Transverse colon (tissue), 4 donors: ENCODE data around the gene PLXND1. TPM values are rescaled to one million over a fixed set of nuclear protein-coding genes. Genes with fewer than 3 reads are reported as not detected.

ENCODE experiments used
- DNase-seq: peaks from one replicate; pipeline ENCODE4 v3.0.0-alpha.2; 2019
- H3K27ac ChIP-seq, 4 donors: fragments of 200-600 bp; sonication (generic); 2 replicates each; pipeline ENCODE4 v1.5.1; 2016 to 2018; ENCODE audit warnings: inconsistent platforms in 4 of 4
- H3K27me3 ChIP-seq: fragments of 200-600 bp; sonication (generic); 2 replicates; pipeline ENCODE4 v1.5.1; 2017; ENCODE audit warnings: inconsistent platforms
- H3K36me3 ChIP-seq, 4 donors: fragments of 200-600 bp; sonication (generic); 2 replicates each; pipeline ENCODE4 v1.5.1; 2017 to 2019; ENCODE audit warnings: inconsistent platforms in 4 of 4
- H3K4me1 ChIP-seq, 4 donors: fragments of 200-600 bp; sonication (generic); 2 replicates each; pipeline ENCODE4 v1.5.1; 2017 to 2020; ENCODE audit warnings: inconsistent platforms in 4 of 4
- H3K4me3 ChIP-seq, 4 donors: fragments of 200-600 bp; sonication (generic); 1 replicate in 1 of 4; 2 replicates in 3 of 4; pipeline versions ENCODE4 v1.5.1 to v1.6.1; 2017 to 2019; ENCODE audit warnings: inconsistent platforms in 4 of 4
- H3K9me3 ChIP-seq, 2 donors: fragments of 200-600 bp; sonication (generic); 2 replicates each; pipeline ENCODE4 v1.5.1; 2017 to 2019; ENCODE audit warnings: inconsistent platforms in 2 of 2
- EP300 ChIP-seq: sonication (generic); formaldehyde crosslinking; IDR thresholded peaks from one replicate; pipeline ENCODE4 v1.6.1; 2017; ENCODE audit warnings: antibody characterized with exemption, low read depth
- POLR2A ChIP-seq: fragments of 450-650 bp; IDR thresholded peaks from one replicate; pipeline ENCODE4 v1.6.1; 2016; ENCODE audit warnings: antibody characterized with exemption, mild to moderate bottlenecking, moderate library complexity
- POLR2AphosphoS5 ChIP-seq, 3 donors: sonication (generic); formaldehyde crosslinking; IDR thresholded peaks; one replicate each; pipeline ENCODE4 v1.6.1; 2016; ENCODE audit warnings: antibody characterized with exemption in 3 of 3
- WGBS, 2 donors: methylation state at CpG; one replicate each; pipeline ENCODE4 v1.1.5; 2018; ENCODE audit warnings: low coverage in 1 of 2; 5-methylcytosine and 5-hydroxymethylcytosine counted together
- in situ Hi-C, 4 donors: fragments of 200-750 bp; cut with MboI; loops; one replicate each; pipeline versions ENCODE4 v1.15.0 to v1.15.1; 2017; ENCODE audit warnings: low sequenced_read_pairs in 3 of 4, low pct_ligation_motif_present in 1 of 4, low pct_unique_long_range_greater_than_20kb in 1 of 4
- intact Hi-C: fragments of 100-400 bp; cut with DNase I; formaldehyde crosslinking; loops from one replicate; pipeline ENCODE4 v1.15.1; 2023; ENCODE audit warnings: low total_unique reads
- total RNA-seq, 4 donors: library from RNA; depleted of rRNA; stranded (reverse); fragments of >200 nt; gene quantifications; one replicate each; pipeline ENCODE4 v1.1.0, GENCODE V29; 2016
- TF ChIP-seq, protein P1 (sequence below), 5 experiments: fragments of 200-600 bp in 3 of 5; fragments of 450-650 bp in 2 of 5; sonication (generic) in 3 of 5; IDR thresholded peaks; 1 replicate in 2 of 5; 2 replicates in 3 of 5; pipeline ENCODE4 v1.5.1; 2016 to 2017; ENCODE audit warnings: antibody characterized with exemption in 5 of 5, inconsistent platforms in 3 of 5, mild to moderate bottlenecking in 2 of 5, moderate library complexity in 1 of 5

Gene PLXND1
- total RNA-seq, 4 donors from 2014 or later = 26.4 to 71.8 (median 35.8) TPM

DNA sequence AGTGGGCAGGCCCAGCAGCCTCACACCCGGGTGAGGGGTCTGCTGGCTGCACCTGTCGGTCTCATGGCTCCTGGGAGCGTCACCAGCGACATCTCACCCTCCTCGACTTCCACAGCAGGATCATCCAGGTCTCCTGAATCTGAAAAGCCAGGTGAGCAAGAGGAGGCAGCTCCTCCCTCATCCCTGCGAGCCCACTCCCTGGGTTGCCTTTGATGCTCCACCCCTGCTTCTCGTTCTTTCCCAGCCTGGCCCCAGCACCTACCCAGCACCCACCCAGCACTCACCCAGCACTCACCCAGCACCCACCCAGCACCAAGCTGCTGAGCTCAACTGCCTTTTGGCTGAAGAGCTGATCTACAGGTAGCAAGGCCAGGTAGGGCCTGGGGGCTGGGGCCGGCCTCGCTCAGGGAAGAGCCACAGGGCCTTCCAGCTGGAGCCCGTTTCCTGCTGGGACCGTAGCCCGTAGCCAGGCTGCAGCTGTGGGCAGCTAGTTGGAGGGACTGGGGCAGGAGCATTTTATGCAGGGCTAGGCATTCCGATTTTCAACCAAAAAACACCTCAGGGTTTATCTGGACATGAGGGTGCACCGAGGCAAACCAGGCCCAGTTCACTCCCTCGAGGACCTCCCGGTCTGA lies 63.2 kb downstream of the PLXND1 start, which contains the start of gene H1-8:
H1-8 (plus strand) TSS at position 20 of the 635 bp plus-strand sequence; CDS start at position 64, 44 bp downstream.
- 82% methylated on average over 16 of the region's 16 CpGs; no CpG with 5 or more reads in 1 of the 2 donors for WGBS, 2 donors
- Histone ChIP-seq H3K27me3 (no peaks in the 10 kb centered on the region), H3K9me3 (no peaks in the 10 kb centered on the region), H3K36me3 (no peaks in the 10 kb centered on the region), H3K4me1 (no peaks in the 10 kb centered on the region), H3K4me3 (no peak within 1 kb of the TSS), H3K27ac (no peak within 1 kb of the TSS)
- intact Hi-C loops = no loop called here
- TF ChIP-seq POLR2A = no peak
- TF ChIP-seq POLR2AphosphoS5 (IDR thresholded peaks at IDR 0.05) = no peak
- TF ChIP-seq, protein P1, sequence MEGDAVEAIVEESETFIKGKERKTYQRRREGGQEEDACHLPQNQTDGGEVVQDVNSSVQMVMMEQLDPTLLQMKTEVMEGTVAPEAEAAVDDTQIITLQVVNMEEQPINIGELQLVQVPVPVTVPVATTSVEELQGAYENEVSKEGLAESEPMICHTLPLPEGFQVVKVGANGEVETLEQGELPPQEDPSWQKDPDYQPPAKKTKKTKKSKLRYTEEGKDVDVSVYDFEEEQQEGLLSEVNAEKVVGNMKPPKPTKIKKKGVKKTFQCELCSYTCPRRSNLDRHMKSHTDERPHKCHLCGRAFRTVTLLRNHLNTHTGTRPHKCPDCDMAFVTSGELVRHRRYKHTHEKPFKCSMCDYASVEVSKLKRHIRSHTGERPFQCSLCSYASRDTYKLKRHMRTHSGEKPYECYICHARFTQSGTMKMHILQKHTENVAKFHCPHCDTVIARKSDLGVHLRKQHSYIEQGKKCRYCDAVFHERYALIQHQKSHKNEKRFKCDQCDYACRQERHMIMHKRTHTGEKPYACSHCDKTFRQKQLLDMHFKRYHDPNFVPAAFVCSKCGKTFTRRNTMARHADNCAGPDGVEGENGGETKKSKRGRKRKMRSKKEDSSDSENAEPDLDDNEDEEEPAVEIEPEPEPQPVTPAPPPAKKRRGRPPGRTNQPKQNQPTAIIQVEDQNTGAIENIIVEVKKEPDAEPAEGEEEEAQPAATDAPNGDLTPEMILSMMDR (IDR thresholded peaks at IDR 0.05) = no peak
- TF ChIP-seq EP300 = no peak
- in situ Hi-C loops = no loop called here
- no peak for DNase-seq

DNA sequence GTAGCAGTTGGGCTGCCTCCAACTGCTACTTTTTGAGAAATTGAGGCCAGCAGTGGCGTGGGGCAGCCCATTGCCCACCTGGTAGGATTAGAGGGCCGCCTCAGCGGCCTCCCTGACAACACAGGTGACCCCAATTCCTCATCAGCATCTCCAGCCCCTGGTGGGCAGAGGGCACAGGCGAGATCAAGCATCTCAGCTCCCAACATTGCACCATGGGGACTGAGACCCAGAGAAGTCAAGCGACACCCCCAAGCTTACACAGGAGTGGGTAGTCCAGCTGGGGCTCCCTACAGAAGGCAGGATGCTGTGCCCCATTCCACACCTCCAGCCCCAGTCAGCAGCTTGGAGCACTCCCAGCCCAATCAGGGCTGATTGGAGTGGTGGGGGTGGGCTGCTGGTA lies 63.7 kb downstream of the PLXND1 start:
- intact Hi-C loops = no loop called here
- in situ Hi-C loops = no loop called here

DNA sequence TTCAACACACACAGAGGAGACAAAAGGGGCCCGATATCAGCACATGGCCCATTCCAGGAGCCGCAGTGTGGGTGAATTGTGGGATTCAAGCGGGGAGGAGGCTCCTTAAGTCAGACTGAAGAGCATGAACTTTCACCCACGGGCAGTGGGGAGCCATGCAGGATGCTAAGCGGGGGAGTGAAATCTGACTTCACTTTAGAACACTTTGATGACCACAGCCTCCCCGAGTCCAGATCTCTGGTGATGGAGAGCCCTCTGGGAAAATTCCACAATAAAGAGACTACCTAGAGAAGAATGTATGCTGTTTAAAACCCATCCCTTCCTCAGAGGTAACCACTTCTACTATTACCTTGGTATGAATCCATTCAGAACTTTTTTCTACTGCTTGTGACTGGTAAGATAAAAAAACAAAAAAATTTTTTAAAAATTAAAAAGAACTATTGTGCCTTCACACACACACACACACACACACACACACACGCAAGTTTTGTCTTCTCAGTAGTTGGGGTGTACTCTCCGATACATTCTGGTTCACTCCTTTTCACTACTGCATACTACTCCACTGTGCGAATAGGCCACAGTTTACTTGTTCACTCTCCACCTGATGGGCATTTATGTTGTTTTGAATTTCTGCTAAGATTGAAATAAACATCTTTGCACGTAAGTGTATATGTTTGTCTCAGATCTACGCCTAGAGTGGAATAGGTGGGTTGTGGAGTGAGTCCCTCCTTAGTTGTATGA lies 65.5 kb downstream of the PLXND1 start:
- Histone ChIP-seq H3K9me3 (no peaks in the 10 kb centered on the region), H3K4me3 (no peak overlapping the region), H3K27me3 (no peaks in the 10 kb centered on the region), H3K27ac (no peak overlapping the region), H3K4me1 (no peaks in the 10 kb centered on the region), H3K36me3 (no peaks in the 10 kb centered on the region)
- TF ChIP-seq POLR2AphosphoS5 (IDR thresholded peaks at IDR 0.05) = no peak
- no peak for TF ChIP-seq POLR2A
- TF ChIP-seq, protein P1 (IDR thresholded peaks at IDR 0.05) = no peak
- TF ChIP-seq EP300 = no peak
- no peak for DNase-seq
- 95 to 100% methylated on average over 9 to 11 of the region's 11 CpGs for WGBS, 2 donors
- intact Hi-C loops (no loop called here), in situ Hi-C loops (no loop called here)

More for the DNA sequence above, 63.7 kb downstream of the PLXND1 start:
- Histone ChIP-seq H3K4me3 (no peak overlapping the region), H3K27me3 (no peaks in the 10 kb centered on the region), H3K27ac (no peak overlapping the region), H3K4me1 (no peaks in the 10 kb centered on the region), H3K36me3 (no peaks in the 10 kb centered on the region), H3K9me3 (no peaks in the 10 kb centered on the region)
- TF ChIP-seq, protein P1 (IDR thresholded peaks at IDR 0.05) = no peak
- TF ChIP-seq POLR2A (no peak), POLR2AphosphoS5 (IDR thresholded peaks at IDR 0.05) (no peak), EP300 (no peak)
- 64% methylated on average over 3 of the region's 5 CpGs; no CpG with 5 or more reads in 1 of the 2 donors for WGBS, 2 donors
- no peak for DNase-seq

DNA sequence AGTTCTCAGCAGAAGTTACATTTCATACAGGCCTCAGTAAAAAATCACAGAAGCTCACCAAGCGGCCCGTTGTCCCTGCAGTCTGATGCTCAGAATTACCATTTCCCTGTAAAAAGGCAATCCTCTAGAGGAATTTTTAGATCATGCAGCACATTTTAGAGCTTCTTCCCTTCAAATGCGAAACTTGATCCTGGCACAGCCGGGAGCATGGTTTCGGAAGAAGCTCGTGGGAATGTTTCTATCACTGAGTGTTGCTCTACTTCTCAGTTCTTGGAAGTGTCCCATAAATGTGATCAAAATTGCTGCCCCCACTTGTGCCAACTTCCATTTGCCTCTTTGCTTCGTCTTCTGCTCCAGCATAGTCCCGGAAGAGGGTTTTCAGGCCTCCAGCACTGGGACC lies 67.3 kb downstream of the PLXND1 start:
- H3K27ac ChIP-seq = no peak overlapping the region
- 88 to 97% methylated on average over 5 to 8 of the region's 8 CpGs for WGBS, 2 donors

More for the DNA sequence above, 67.3 kb downstream of the PLXND1 start:
- Histone ChIP-seq H3K4me1 (no peaks in the 10 kb centered on the region), H3K4me3 (no peak overlapping the region), H3K27me3 (no peaks in the 10 kb centered on the region), H3K9me3 (no peaks in the 10 kb centered on the region), H3K36me3 (no peaks in the 10 kb centered on the region)
- no peak for TF ChIP-seq EP300
- TF ChIP-seq, protein P1 (IDR thresholded peaks at IDR 0.05) = no peak
- no peak for TF ChIP-seq POLR2A
- no peak for TF ChIP-seq POLR2AphosphoS5 (IDR thresholded peaks at IDR 0.05)
- in situ Hi-C loops (no loop called here), intact Hi-C loops (no loop called here)
- DNase-seq = no peak
